Endodermal cell (in vitro differentiated cells): ENCODE results near the gene RAB13. TPM values are rescaled to one million over a fixed set of nuclear protein-coding genes. Genes with fewer than 3 reads are reported as not detected.

Experiments
- DNase-seq: peaks from one replicate; pipeline ENCODE4 v3.0.0-alpha.2; 2017
- H3K27ac ChIP-seq: 2 replicates; pipeline ENCODE4 v1.5.1; 2013; ENCODE audit warnings: mild to moderate bottlenecking, low read depth, low read length, moderate library complexity
- H3K27me3 ChIP-seq: 2 replicates; pipeline ENCODE4 v1.6.1; 2013; ENCODE audit warnings: mild to moderate bottlenecking, low read length, moderate library complexity; ENCODE audit not compliant: insufficient read depth, control insufficient read depth, poor library complexity, severe bottlenecking
- H3K36me3 ChIP-seq: 2 replicates; pipeline ENCODE4 v1.7.0; 2013; ENCODE audit warnings: mild to moderate bottlenecking, low read length, moderate library complexity; ENCODE audit not compliant: control insufficient read depth, insufficient read depth
- H3K4me1 ChIP-seq: one replicate; pipeline ENCODE4 v1.7.0; 2013; ENCODE audit warnings: low read length; ENCODE audit not compliant: control insufficient read depth, insufficient read depth
- H3K4me3 ChIP-seq: 2 replicates; pipeline ENCODE4 v1.5.1; 2013; ENCODE audit warnings: mild to moderate bottlenecking, low read length, moderate library complexity
- H3K9ac ChIP-seq: 2 replicates; pipeline ENCODE4 v1.6.1; 2013; ENCODE audit warnings: mild to moderate bottlenecking, low read length, moderate library complexity; ENCODE audit not compliant: poor library complexity, severe bottlenecking; ENCODE audit errors: extremely low read depth
- H3K9me3 ChIP-seq: 2 replicates; pipeline ENCODE4 v1.6.1; 2013; ENCODE audit warnings: mild to moderate bottlenecking, low read length, moderate library complexity; ENCODE audit not compliant: control insufficient read depth
- H3K27ac Mint-ChIP-seq: 2 replicates; pipeline ENCODE4 v1.8.0; 2020; ENCODE audit warnings: mixed read lengths
- H3K27me3 Mint-ChIP-seq: 2 replicates; pipeline ENCODE4 v1.8.0; 2021; ENCODE audit warnings: mild to moderate bottlenecking, mixed read lengths; ENCODE audit not compliant: insufficient read depth
- H3K36me3 Mint-ChIP-seq: 2 replicates; pipeline ENCODE4 v1.8.0; 2020; ENCODE audit warnings: low read depth, mixed read lengths
- H3K4me1 Mint-ChIP-seq: 2 replicates; pipeline ENCODE4 v1.8.0; 2020; ENCODE audit warnings: mixed read lengths
- H3K4me3 Mint-ChIP-seq: 2 replicates; pipeline ENCODE4 v1.8.0; 2020; ENCODE audit warnings: mild to moderate bottlenecking, moderate library complexity, mixed read lengths
- H3K9me3 Mint-ChIP-seq: 2 replicates; pipeline ENCODE4 v1.8.0; 2020; ENCODE audit warnings: mild to moderate bottlenecking, mixed read lengths
- WGBS, 2 experiments: methylation state at CpG; one replicate each; pipeline versions ENCODE4 v1.1.5 to v1.1.7; 2013; ENCODE audit warnings: missing lambda C conversion rate in 2 of 2, mixed read lengths in 1 of 2; ENCODE audit not compliant: insufficient coverage in 1 of 2, insufficient read length in 1 of 2; 5-methylcytosine and 5-hydroxymethylcytosine counted together
- total RNA-seq, 2 donors: library from RNA; stranded (reverse); fragmentation: NEBNext Ultra II Directional in 1 of 2; extraction: Animal tissue kit (Norgen Biotek cat#: 25700) in 1 of 2; gene quantifications; 2 replicates in 1 of 2; 3 replicates in 1 of 2; pipeline ENCODE4 v1.2.1, GENCODE V29; 2021
- TF ChIP-seq, protein P1 (sequence below): fragments of 200-600 bp; sonication (generic); conservative IDR thresholded peaks from 2 replicates; pipeline ENCODE4 v1.5.0; 2021; ENCODE audit warnings: antibody characterized with exemption, mild to moderate bottlenecking

The RAB13 gene
- total RNA-seq, 2 donors from 2014 or later = 80.3 to 97.1 TPM

DNA sequence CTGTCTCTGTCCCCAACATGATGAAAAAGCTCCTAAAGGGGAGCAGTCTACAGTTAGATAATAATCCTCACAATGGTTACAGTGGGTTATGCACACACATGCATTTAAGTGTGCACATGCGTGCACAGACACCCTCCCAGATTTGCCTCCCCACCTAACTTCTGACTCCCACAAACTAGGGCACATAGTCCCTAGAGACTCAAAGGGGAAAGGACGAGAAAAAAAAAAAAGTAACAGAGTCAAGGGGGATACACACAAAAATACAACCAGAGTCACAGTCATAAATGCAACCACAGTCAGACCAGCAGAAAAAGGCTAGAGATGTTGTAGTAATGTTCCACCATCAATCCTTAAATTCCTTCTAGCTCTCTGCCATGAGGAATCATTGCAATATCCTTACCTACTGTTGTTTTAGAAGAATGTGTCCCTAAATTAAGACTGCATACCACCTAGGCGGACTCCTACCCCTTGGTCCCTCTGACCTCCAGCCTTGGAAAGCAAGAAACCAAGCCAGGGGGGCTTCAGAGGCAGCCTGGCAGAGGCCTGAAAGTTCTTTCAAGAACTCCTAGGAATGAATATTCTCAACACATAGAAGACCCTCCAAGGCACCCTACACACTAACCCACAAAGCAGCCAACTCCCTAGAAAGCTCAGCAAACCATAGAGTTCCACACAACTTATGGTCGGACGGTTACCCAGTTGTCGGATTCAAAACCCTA, 29.0 kb downstream of the RAB13 start:
- TF ChIP-seq, protein P1, sequence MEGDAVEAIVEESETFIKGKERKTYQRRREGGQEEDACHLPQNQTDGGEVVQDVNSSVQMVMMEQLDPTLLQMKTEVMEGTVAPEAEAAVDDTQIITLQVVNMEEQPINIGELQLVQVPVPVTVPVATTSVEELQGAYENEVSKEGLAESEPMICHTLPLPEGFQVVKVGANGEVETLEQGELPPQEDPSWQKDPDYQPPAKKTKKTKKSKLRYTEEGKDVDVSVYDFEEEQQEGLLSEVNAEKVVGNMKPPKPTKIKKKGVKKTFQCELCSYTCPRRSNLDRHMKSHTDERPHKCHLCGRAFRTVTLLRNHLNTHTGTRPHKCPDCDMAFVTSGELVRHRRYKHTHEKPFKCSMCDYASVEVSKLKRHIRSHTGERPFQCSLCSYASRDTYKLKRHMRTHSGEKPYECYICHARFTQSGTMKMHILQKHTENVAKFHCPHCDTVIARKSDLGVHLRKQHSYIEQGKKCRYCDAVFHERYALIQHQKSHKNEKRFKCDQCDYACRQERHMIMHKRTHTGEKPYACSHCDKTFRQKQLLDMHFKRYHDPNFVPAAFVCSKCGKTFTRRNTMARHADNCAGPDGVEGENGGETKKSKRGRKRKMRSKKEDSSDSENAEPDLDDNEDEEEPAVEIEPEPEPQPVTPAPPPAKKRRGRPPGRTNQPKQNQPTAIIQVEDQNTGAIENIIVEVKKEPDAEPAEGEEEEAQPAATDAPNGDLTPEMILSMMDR = no peak
- Mint-ChIP-seq H3K36me3 (peaks cover 32% of the 10 kb centered on the region), H3K27ac (peak overlapping the region; percentile 96), H3K4me1 (peaks cover 29% of the 10 kb centered on the region), H3K9me3 (no peaks in the 10 kb centered on the region), H3K4me3 (peak overlapping the region; percentile 98), H3K27me3 (no peaks in the 10 kb centered on the region)
- WGBS, 2 experiments = 20 to 37% methylated on average over 2 to 5 of the region's 6 CpGs
- Histone ChIP-seq H3K9ac (peak overlapping the region; percentile 77), H3K27ac (no peak overlapping the region), H3K9me3 (no peaks in the 10 kb centered on the region), H3K36me3 (peaks cover 25% of the 10 kb centered on the region), H3K4me3 (peak overlapping the region; percentile 98), H3K27me3 (no peaks in the 10 kb centered on the region), H3K4me1 (no peaks in the 10 kb centered on the region)
- DNase-seq = no peak

DNA sequence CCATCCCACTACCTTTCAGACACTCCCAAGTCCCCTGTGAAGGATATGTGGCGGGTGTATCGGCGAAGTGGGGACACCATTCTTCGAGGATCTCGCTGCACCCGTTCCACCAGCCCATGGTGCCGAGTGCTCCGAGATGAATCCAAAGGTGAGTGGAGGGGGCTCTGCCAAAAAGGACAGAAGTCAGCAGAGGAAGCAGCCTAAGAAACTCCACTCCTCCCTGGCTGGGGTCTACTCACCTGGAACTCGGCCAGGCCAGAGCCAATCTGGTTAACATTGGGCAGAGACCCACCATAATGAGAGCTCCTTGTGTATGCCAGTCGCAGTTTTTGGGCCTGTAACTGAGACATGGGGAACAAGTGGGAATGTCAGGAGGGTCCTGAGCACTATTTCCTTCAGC, 31.3 kb downstream of the RAB13 start:
- H3K27me3 ChIP-seq = no peaks in the 10 kb centered on the region
- Mint-ChIP-seq H3K27ac (no peak overlapping the region), H3K36me3 (peaks cover 32% of the 10 kb centered on the region), H3K9me3 (no peaks in the 10 kb centered on the region), H3K4me1 (peaks cover 18% of the 10 kb centered on the region), H3K27me3 (no peaks in the 10 kb centered on the region), H3K4me3 (no peak overlapping the region)
- no peak for DNase-seq
- H3K36me3 ChIP-seq = peaks cover 28% of the 10 kb centered on the region
- 94 to 99% methylated on average over 6 to 10 of the region's 10 CpGs for WGBS, 2 experiments
- H3K4me3 ChIP-seq = no peak overlapping the region
- TF ChIP-seq, protein P1 = no peak
- no peak overlapping the region for H3K27ac ChIP-seq
- no peak overlapping the region for H3K9ac ChIP-seq
- H3K9me3 ChIP-seq = no peaks in the 10 kb centered on the region
- H3K4me1 ChIP-seq = no peaks in the 10 kb centered on the region

DNA sequence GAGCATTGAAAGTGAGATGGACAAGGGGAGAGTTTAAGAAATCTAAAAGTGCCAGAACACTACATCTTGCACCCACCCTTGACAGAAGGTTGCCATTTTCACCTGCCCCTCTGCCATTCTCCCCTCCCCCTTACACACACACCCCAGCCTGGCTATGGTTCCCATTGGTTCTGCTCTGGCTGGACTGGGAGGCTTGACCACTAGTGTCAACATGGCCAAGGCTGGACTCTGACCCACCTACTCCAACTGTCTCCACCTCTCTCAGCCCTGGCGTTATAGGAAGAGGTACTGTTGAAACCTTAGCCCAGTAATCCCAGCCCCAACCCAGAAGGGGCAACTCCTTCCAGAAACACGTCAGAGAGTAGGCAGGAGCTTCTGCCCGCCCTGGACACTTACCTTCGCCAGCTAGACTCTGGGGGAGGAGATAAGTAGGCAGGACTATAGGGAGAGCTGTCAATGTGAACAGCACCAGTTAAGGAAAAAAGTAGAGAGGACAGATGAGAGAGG, 32.2 kb downstream of the RAB13 start:
- Histone ChIP-seq H3K9me3 (no peaks in the 10 kb centered on the region), H3K4me1 (no peaks in the 10 kb centered on the region), H3K9ac (no peak overlapping the region), H3K27me3 (no peaks in the 10 kb centered on the region), H3K27ac (no peak overlapping the region), H3K4me3 (no peak overlapping the region), H3K36me3 (peaks cover 34% of the 10 kb centered on the region)
- Mint-ChIP-seq H3K9me3 (no peaks in the 10 kb centered on the region), H3K27ac (peak overlapping the region; percentile 11), H3K27me3 (no peaks in the 10 kb centered on the region), H3K4me1 (peaks cover 17% of the 10 kb centered on the region), H3K36me3 (peaks cover 29% of the 10 kb centered on the region), H3K4me3 (no peak overlapping the region)
- no peak for DNase-seq
- TF ChIP-seq, protein P1 = no peak
- WGBS, 2 experiments = 87 to 100% methylated on average over 1 to 4 of the region's 4 CpGs
